Erythroblast (primary cell): ENCODE measurements around the gene PDCD6IP.

ENCODE experiments used
- GATA1 ChIP-seq: IDR thresholded peaks from 2 replicates; pipeline ENCODE4 v1.6.1; 2011; ENCODE audit warnings: low read depth, mild to moderate bottlenecking, control low read depth, low read length, moderate library complexity
- POLR2A ChIP-seq: IDR thresholded peaks from 2 replicates; pipeline ENCODE4 v1.6.1; 2011; ENCODE audit warnings: mild to moderate bottlenecking, low read length

GRCh38 chr3:33795131-33795530 lies 3.3 kb upstream of the PDCD6IP start:
- TF ChIP-seq POLR2A (no peak), GATA1 (no peak)
